BE2C (cell line): ENCODE results near the gene SIK1.

Experiments
- DNase-seq: peaks from one replicate; pipeline ENCODE4 v3.0.0-alpha.2; 2020
- H3K27me3 ChIP-seq: fragments of 250-450 bp; sonication (Bioruptor Pico); 2 replicates; pipeline ENCODE4 v1.5.1; 2020; ENCODE audit warnings: mild to moderate bottlenecking
- H3K36me3 ChIP-seq: fragments of 250-450 bp; sonication (Bioruptor Pico); 2 replicates; pipeline ENCODE4 v1.5.1; 2020; ENCODE audit warnings: mild to moderate bottlenecking
- H3K4me1 ChIP-seq: fragments of 250-450 bp; sonication (Bioruptor Pico); 2 replicates; pipeline ENCODE4 v1.5.1; 2020
- H3K4me3 ChIP-seq: 2 replicates; pipeline ENCODE4 v1.5.1; 2011; ENCODE audit warnings: low read depth, low read length
- H3K9me3 ChIP-seq: fragments of 250-450 bp; sonication (Bioruptor Pico); 2 replicates; pipeline ENCODE4 v1.5.1; 2020
- CTCF ChIP-seq: IDR thresholded peaks from 2 replicates; pipeline ENCODE4 v1.5.1; 2012; ENCODE audit warnings: mild to moderate bottlenecking, low read depth, low read length

SIK1 gene

GRCh38 chr21:43369596-43370090, 57.3 kb downstream of the SIK1 start:
- Histone ChIP-seq H3K4me1 (peaks cover 47% of the 10 kb centered on the region), H3K9me3 (no peaks in the 10 kb centered on the region), H3K36me3 (no peaks in the 10 kb centered on the region), H3K27me3 (no peaks in the 10 kb centered on the region), H3K4me3 (peak overlapping the region; percentile 46)
- DNase-seq = no peak
- no peak for TF ChIP-seq CTCF

- Histone ChIP-seq H3K4me1 (peaks cover 52% of the 10 kb centered on the region), H3K4me3 (peak overlapping the region; percentile 46), H3K36me3 (no peaks in the 10 kb centered on the region), H3K9me3 (no peaks in the 10 kb centered on the region), H3K27me3 (no peaks in the 10 kb centered on the region)
- TF ChIP-seq CTCF = no peak
- peak; percentile 87 for DNase-seq
These were observed 57.8 kb downstream of the SIK1 start for GRCh38 chr21:43369124-43369523.

GRCh38 chr21:43368685-43369084, 58.2 kb downstream of the SIK1 start:
- no peak for TF ChIP-seq CTCF
- H3K9me3 ChIP-seq = no peaks in the 10 kb centered on the region
- H3K4me1 ChIP-seq = peaks cover 53% of the 10 kb centered on the region
- H3K36me3 ChIP-seq = no peaks in the 10 kb centered on the region
- no peaks in the 10 kb centered on the region for H3K27me3 ChIP-seq
- no peak for DNase-seq
- no peak overlapping the region for H3K4me3 ChIP-seq

- H3K36me3 ChIP-seq = no peaks in the 10 kb centered on the region
- H3K4me3 ChIP-seq = no peak overlapping the region
- H3K4me1 ChIP-seq = peaks cover 55% of the 10 kb centered on the region
- H3K9me3 ChIP-seq = no peaks in the 10 kb centered on the region
- TF ChIP-seq CTCF = no peak
- no peak for DNase-seq
- H3K27me3 ChIP-seq = no peaks in the 10 kb centered on the region
These were observed 59.1 kb downstream of the SIK1 start for GRCh38 chr21:43367859-43368258.

GRCh38 chr21:43367296-43367695, 59.6 kb downstream of the SIK1 start:
- no peaks in the 10 kb centered on the region for H3K9me3 ChIP-seq
- no peaks in the 10 kb centered on the region for H3K27me3 ChIP-seq
- DNase-seq = peak; percentile 50
- H3K4me3 ChIP-seq = no peak overlapping the region
- H3K36me3 ChIP-seq = no peaks in the 10 kb centered on the region
- TF ChIP-seq CTCF = no peak
- H3K4me1 ChIP-seq = peaks cover 56% of the 10 kb centered on the region

GRCh38 chr21:43366656-43367055, 60.3 kb downstream of the SIK1 start:
- no peak for TF ChIP-seq CTCF
- Histone ChIP-seq H3K4me1 (peaks cover 60% of the 10 kb centered on the region), H3K4me3 (no peak overlapping the region), H3K36me3 (no peaks in the 10 kb centered on the region), H3K9me3 (no peaks in the 10 kb centered on the region), H3K27me3 (no peaks in the 10 kb centered on the region)
- DNase-seq = no peak
